Measurements from ENCODE around the gene RAB44.

Gene RAB44

DNA sequence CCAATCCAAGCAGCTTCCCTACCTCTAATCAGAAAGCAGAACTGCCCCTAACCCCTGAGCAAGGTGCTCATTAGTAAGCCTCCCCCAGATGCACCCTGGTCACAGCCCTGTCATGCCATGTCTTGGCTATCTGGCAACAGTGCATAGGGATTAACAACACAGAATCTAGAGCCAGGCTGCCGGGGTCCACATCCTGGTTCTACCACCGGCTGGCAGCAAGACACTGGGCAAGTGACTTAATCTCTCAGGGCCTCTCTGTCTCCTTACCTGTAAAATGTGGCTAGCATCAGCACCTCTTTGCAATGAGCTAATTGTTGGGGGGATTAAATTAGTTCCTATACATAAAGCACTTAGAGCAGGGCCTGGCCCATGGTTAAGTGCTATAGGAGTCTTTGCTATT, 73.5 kb downstream of the RAB44 start:
- DNase-seq (ENCODE audit: low spot score) = no peak

DNA sequence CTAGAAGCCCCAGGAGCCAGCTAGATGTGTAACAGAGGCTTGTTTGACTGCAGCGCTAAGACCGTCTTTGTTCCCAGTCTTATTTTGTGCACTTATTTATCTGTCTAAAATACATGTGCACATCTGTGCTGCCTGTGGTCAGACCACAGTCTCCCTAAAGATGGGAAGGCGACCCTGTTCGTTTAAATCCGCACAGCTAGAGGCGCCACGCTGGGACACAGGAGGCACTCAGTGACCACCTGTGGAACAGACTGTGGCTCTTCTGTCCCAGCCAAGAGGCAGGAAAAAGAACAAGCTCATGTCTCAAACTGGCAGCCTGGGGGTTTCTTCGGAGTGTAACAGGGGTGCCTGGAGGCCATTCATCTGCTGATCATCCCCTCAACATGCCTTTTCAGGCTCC, 74.8 kb downstream of the RAB44 start:
- no peak for DNase-seq (ENCODE audit: low spot score)

GRCh38 chr6:36774331-36774730, 76.7 kb downstream of the RAB44 start:
- no peak for DNase-seq (ENCODE audit: low spot score)

- no peak for DNase-seq (ENCODE audit: low spot score)
These were observed 78.5 kb downstream of the RAB44 start for GRCh38 chr6:36776167-36776566.

GRCh38 chr6:36777801-36778200, 80.2 kb downstream of the RAB44 start:
- no peak for DNase-seq (ENCODE audit: low spot score)

GRCh38 chr6:36779227-36779626, 81.6 kb downstream of the RAB44 start:
- DNase-seq (ENCODE audit: low spot score) = no peak

DNA sequence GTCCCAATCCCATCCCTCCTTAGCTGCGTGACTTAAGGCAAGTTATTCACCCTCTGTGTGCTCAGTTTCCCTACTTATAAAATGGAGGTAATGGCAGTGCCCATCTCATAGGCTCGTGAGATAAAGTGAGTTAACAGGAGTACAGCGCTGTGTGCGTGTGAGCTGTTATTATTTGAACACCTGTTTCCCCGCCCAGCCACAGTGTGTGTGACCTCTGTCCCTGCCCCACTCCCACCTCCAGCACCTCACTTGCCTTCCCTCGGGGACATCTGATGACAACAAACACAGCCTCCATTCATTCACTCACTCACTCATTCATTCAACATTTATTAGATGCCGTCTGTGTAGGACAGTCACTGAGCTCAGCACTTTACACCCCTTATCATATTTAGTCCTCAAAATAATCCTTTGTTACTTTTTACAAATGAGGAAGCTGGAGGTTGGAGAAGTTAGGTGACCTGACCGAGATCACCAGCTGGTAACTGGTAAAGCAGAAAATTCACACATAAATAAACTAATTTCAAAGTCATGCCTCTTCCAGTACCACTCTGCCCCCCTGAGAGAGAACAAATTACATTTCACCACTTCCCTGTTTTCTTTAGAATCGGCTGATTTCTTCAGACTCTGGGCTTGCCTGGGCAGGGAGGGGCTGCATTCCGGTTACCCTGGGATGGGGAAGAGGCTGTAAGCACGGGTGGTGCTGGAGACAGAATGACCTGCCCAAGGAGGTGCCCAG, 83.0 kb downstream of the RAB44 start:
- DNase-seq (ENCODE audit: low spot score) = no peak

DNA sequence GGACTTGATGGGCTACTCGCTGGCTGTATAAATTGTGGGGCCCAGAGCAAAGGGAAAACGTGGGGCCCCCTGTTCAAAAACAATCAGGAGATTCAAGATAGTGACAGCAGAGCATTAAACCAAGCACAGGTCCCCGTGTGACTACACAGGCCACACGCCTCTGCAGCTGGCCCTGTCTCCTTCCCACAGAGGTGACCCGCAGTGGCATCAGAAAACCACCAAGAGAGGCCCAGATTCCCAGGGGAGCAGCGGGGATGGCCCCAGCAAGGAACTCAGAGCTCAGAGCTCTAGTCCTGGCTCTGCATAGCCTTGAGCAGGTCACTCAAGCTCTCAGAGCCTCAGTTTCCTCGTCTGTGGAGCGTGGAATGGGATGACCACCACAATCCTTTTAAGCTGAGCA, 84.0 kb downstream of the RAB44 start:
- DNase-seq (ENCODE audit: low spot score) = no peak
